Endothelial cell (in vitro differentiated cells): ENCODE measurements around the gene AARS2. TPM values are rescaled to one million over a fixed set of nuclear protein-coding genes. Genes with fewer than 3 reads are reported as not detected.

ENCODE experiments used
- DNase-seq: peaks from one replicate; pipeline ENCODE4 v3.0.0; 2021; ENCODE audit warnings: low spot score
- H3K27ac Mint-ChIP-seq: one replicate; pipeline ENCODE4 v1.8.0; 2021; ENCODE audit warnings: mixed read lengths, inconsistent platforms; ENCODE audit not compliant: unreplicated experiment
- H3K27me3 Mint-ChIP-seq: one replicate; pipeline ENCODE4 v1.8.0; 2021; ENCODE audit warnings: mild to moderate bottlenecking, moderate library complexity, mixed read lengths, inconsistent platforms; ENCODE audit not compliant: unreplicated experiment
- H3K36me3 Mint-ChIP-seq: one replicate; pipeline ENCODE4 v1.8.0; 2021; ENCODE audit warnings: mild to moderate bottlenecking, low read depth, mixed read lengths, inconsistent platforms; ENCODE audit not compliant: unreplicated experiment
- H3K4me1 Mint-ChIP-seq: one replicate; pipeline ENCODE4 v1.8.0; 2021; ENCODE audit warnings: mild to moderate bottlenecking, mixed read lengths, inconsistent platforms; ENCODE audit not compliant: unreplicated experiment
- H3K4me3 Mint-ChIP-seq: one replicate; pipeline ENCODE4 v1.8.0; 2021; ENCODE audit warnings: mild to moderate bottlenecking, mixed read lengths, inconsistent platforms; ENCODE audit not compliant: unreplicated experiment
- H3K9me3 Mint-ChIP-seq: one replicate; pipeline ENCODE4 v1.8.0; 2021; ENCODE audit warnings: mixed read lengths, inconsistent platforms; ENCODE audit not compliant: unreplicated experiment
- total RNA-seq: library from RNA; stranded (reverse); fragmentation: NEBNext Ultra II Directional; extraction: Animal tissue kit (Norgen Biotek cat#: 25700); gene quantifications from one replicate; pipeline ENCODE4 v1.2.1, GENCODE V29; 2021; ENCODE audit not compliant: unreplicated experiment
- TF ChIP-seq, protein P1 (sequence below): fragments of 200-600 bp; sonication (generic); IDR thresholded peaks from one replicate; pipeline ENCODE4 v1.5.0; 2021; ENCODE audit warnings: antibody characterized with exemption; ENCODE audit not compliant: unreplicated experiment

The AARS2 gene
- total RNA-seq, 1 donor from 2014 or later: 16.0 TPM

DNA sequence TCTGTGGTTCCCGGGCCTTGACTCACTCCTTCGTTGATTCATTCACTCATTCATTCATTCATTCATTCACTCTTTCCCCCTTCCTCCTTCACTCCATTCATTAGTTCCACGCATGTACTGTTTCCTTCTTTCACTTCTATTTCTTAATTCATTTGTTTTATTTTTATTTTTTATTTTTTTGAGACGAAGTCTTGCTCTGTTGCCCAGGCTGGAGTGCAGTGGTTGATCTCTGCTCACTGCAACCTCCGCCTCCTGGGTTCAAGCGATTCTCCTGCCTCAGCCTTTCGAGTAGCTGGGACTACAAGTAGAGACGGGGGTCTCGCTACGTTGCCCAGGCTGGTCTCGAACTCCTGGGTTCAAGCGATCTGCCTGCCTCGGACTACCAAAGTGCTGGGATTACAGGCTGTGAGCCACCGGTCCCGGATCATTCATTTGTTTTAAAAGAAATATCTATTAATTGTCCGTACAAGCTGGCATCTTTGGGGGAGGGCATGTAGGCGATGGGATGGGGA is 47.4 kb downstream of the AARS2 start:
- Mint-ChIP-seq H3K4me3 (peak overlapping the region; percentile 92), H3K4me1 (peaks cover 37% of the 10 kb centered on the region), H3K9me3 (no peaks in the 10 kb centered on the region), H3K36me3 (peaks cover 5% of the 10 kb centered on the region), H3K27me3 (peaks cover 12% of the 10 kb centered on the region), H3K27ac (peak overlapping the region; percentile 86)
- no peak for DNase-seq
- TF ChIP-seq, protein P1, sequence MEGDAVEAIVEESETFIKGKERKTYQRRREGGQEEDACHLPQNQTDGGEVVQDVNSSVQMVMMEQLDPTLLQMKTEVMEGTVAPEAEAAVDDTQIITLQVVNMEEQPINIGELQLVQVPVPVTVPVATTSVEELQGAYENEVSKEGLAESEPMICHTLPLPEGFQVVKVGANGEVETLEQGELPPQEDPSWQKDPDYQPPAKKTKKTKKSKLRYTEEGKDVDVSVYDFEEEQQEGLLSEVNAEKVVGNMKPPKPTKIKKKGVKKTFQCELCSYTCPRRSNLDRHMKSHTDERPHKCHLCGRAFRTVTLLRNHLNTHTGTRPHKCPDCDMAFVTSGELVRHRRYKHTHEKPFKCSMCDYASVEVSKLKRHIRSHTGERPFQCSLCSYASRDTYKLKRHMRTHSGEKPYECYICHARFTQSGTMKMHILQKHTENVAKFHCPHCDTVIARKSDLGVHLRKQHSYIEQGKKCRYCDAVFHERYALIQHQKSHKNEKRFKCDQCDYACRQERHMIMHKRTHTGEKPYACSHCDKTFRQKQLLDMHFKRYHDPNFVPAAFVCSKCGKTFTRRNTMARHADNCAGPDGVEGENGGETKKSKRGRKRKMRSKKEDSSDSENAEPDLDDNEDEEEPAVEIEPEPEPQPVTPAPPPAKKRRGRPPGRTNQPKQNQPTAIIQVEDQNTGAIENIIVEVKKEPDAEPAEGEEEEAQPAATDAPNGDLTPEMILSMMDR: no peak

DNA sequence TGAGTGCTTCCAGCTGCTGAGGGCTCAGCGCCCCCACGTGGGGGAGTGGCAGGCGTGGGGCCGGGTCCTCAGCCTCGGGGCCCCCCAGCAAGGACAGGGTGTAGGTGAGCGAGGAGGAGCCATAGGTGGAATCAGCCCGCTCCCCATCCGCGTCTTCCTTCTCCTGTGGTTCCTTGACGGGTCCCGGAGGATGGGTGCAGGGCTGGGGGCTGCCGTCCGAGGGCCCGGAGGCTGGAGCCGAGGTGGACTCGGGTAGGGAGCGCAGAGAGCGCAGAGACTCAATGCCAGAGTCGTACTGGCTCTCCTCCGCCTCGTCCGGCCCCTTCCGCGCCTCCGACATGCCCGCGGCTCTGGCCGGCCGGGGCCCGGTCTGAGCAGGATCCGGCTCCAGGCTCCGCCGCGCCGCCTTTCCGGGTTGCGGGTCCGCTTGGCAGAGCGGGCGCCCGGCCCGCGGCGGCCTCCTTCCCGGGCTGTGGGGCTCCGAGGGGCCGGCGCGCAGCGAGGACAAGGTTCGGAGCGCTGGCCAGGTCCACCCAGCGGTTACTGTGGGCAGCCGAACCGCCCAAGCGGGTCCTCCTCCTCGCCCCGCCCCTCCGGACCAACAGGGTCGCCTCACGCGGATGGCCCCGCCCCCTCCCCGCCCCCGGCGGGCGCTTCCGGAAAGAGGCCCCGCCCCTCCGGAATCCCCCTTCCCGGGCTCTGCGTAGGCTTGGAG is 48.0 kb downstream of the AARS2 start, which contains the start of gene NFKBIE:
TSS of gene NFKBIE (minus strand) at position 545 of the 715 bp plus-strand sequence. CDS start at position 340, 205 bp downstream.
- peak within 1 kb of the TSS; percentile 86 for H3K27ac Mint-ChIP-seq
- H3K4me3 Mint-ChIP-seq: peak within 1 kb of the TSS; percentile 96
- H3K9me3 Mint-ChIP-seq: no peaks in the 10 kb centered on the region
- H3K27me3 Mint-ChIP-seq: peaks cover 12% of the 10 kb centered on the region
- peak; percentile 96 for DNase-seq
- peaks cover 10% of the 10 kb centered on the region for H3K36me3 Mint-ChIP-seq
- TF ChIP-seq, protein P1: no peak
- peaks cover 37% of the 10 kb centered on the region for H3K4me1 Mint-ChIP-seq

DNA sequence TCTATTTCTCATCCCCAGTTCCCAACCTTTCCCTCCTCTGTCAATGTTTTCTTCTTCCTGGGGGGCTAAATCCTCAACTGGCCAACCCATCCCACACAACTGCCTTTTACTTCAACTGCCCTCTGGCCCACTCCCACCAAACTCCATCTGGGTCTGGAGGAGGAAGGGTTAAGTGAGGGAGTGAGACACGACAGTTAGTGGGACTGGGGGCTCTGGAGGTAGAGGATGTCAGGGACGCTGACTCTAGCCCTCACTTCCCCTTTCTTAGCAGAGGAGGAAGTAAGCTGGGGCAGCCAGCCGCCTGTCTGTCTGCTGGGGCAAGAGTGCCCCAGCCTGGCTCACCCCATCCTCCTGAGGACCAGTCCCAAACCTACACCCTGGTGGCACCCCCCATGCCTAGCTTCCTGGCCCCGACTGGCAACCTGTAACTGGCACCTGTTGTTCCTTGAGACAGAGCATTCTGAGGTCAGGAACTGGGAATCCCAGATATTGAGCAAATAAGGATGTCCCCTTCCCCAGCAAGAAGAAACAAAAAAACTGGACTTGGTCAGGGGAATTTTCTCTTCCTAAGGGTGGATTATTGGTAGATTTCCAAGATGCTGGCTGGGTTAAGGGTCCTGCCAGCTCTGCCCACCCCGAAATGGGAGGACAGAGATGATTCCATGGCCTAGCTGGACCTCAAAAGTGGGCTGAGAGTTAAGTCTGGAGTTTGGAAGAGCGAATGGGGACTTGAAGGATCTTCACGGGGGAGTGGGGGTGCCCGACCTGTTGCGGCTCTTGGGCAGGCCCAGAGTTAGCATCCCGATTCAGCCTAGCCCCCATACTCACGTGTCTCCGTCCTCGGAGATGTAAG is 48.8 kb downstream of the AARS2 start:
- Mint-ChIP-seq H3K4me1 (peaks cover 34% of the 10 kb centered on the region), H3K27ac (peak overlapping the region; percentile 50)

DNA sequence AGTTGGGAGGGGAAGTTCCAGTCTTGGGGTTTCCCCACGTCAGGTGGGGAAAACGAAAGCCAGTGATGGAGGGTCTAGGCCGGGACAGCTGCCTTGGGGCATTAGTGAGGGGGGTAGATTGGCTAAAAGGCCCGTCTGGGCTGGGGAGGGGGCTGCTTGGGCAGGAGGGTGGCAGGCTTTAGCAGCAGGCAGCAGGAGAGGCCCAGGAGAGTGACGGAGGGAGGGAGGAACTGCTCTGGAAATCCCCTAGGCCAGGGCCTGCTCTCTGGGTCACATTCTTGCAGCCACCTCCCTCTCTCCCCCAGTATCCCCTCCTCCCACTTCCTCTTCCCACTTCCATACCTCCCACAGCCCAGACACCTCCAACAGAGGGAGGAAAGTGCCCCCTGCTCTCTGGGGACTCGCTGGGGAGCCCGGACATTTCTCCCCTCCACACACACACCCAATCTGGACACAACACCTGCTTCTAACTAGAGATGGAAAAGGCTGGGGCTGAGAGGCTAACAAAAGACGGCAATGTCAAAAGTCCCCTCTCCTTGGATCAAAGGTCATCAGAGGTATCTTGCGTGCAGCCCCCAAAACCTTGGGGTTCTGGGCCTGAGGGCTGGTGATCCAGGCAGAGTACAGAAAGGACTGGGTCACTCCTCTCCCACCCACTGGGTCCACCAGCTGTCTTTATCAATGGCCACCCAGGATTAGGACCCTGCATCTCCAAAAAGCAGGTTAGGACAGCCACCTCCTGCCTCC is 49.6 kb downstream of the AARS2 start:
- Mint-ChIP-seq H3K9me3 (no peaks in the 10 kb centered on the region), H3K27me3 (peaks cover 5% of the 10 kb centered on the region), H3K36me3 (peaks cover 10% of the 10 kb centered on the region), H3K4me3 (peak overlapping the region; percentile 96), H3K27ac (peak overlapping the region; percentile 82), H3K4me1 (peaks cover 31% of the 10 kb centered on the region)
- TF ChIP-seq, protein P1: no peak
- no peak for DNase-seq

More for the DNA sequence above, 48.8 kb downstream of the AARS2 start:
- Mint-ChIP-seq H3K36me3 (peaks cover 10% of the 10 kb centered on the region), H3K4me3 (peak overlapping the region; percentile 96), H3K27me3 (peaks cover 7% of the 10 kb centered on the region), H3K9me3 (no peaks in the 10 kb centered on the region)
- DNase-seq: peak; percentile 19
- TF ChIP-seq, protein P1: no peak
